CD4-positive, alpha-beta T cell treated with Interleukin-21 for 1 hour (primary cell): ENCODE measurements around the gene C1orf21.

ENCODE experiments used
- DNase-seq: peaks from one replicate; pipeline ENCODE4 v3.0.0-alpha.2; 2020

Gene C1orf21

GRCh38 chr1:184520336-184520735, 133.5 kb downstream of the C1orf21 start:
- DNase-seq: no peak

DNA sequence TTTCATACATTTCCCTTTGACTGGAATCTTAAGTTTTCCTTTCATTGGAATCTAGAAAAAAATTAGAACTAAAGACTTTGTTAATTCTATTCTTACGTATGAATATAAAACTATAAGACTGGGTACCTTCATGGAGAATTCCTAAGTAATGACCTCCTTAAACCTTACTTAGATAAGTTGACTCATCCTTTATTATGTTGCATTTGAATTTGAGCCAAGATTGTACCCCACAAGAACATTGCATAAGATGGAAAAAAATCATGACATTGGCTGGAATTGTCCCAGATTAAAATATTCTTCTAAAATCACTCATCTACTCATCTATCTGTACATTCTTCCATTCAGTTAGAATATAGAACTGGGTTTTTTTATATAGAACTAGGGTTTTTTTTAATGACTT, 137.4 kb downstream of the C1orf21 start:
- no peak for DNase-seq

- DNase-seq: no peak
Measured at GRCh38 chr1:184527402-184527801, 140.6 kb downstream of the C1orf21 start.

GRCh38 chr1:184530226-184530625, 143.4 kb downstream of the C1orf21 start:
- no peak for DNase-seq

DNA sequence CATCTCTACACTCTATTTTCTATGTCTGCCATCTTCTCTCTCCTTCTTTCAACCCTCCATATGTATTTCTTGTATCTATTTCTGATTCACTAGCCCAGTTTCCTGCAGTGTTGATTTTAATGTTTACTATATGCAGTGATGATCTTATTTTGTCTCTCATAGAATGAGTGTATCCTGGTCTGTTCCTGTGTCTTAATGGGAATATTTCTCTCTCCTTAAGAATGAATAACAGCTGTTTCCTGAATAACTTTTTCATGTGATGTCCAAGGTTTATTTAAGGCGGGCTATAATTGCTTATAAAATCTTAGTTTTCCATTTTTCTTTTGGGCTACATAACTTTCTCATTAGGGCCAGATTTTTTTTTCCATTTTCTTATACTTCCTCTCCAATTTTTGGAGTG, 144.5 kb downstream of the C1orf21 start:
- DNase-seq: no peak

DNA sequence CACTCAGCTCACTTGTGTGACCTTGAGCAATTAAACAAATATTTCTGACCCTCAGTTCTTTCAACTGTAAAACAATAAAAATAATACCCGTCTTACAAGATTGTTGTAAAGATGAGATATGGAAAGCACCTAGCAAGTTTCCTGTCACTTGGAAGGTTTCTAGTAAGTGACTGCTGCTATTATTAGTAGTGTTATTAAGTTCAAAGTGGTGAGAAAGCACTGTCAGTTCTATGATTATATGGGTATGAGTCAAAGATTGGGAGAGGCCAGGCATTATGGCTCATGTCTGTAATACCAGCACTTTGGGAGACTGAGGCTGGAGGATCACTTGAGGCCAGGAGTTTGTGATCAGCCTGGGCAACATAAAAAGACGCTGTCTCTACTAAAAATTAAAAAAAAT, 145.4 kb downstream of the C1orf21 start:
- no peak for DNase-seq

- DNase-seq: no peak
Measured at GRCh38 chr1:184533049-184533448, 146.2 kb downstream of the C1orf21 start.

DNA sequence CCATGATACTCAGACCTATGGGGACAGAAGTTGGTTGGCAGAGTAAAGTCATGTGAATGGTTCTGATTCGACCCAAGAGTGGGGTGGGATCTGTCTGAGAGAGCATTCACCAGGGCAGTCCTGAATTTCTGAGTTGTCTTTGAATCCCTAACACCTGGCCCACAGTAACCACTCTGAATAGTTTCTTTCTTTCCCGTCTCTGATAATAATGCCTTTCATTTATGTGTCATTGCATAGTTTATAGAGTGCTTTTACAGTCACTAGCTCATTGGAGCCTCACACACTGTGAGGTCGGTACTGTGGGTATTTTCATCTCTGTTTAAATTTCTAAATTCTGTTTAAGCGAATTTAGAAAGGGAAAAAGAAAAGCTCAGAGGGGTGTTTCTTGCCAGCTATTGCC, 147.1 kb downstream of the C1orf21 start:
- DNase-seq: no peak

- no peak for DNase-seq
Measured at GRCh38 chr1:184534690-184535089, 147.9 kb downstream of the C1orf21 start.

DNA sequence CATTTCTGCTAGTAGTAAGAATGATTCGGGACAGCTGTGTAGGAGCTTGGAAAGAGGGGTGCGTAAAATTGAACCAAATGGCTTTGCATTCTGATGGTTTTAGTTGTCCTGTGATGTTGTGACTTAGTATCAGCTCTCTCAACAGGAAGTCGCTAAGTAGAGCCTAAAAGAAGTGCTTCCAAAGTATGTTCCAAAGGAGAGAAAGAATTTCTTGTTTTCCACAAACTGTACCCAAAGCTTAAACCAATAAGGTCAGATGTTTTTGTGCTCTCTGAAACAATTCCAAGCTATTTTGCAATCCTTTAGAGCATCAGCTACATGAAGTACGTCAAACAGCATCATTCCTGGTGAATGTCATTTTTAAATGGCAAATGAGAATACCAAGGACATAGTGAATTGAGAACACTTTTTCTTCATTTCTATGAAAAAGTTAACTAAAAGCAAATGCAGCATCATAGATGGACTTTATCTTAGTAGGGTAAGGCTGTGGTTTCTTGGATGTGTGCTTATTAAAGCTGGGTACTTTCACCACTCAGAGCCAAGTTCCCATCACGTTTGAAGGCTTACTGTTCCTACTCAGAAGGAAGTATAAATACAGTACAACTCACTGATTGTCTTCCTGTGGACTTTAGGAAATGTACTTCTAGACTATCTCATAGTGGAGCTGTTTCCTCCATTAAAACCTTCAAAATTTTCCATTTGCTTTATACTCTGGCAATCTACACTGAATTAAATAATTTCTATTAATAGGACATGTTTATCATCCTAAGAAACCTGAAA, 148.6 kb downstream of the C1orf21 start:
- no peak for DNase-seq

DNA sequence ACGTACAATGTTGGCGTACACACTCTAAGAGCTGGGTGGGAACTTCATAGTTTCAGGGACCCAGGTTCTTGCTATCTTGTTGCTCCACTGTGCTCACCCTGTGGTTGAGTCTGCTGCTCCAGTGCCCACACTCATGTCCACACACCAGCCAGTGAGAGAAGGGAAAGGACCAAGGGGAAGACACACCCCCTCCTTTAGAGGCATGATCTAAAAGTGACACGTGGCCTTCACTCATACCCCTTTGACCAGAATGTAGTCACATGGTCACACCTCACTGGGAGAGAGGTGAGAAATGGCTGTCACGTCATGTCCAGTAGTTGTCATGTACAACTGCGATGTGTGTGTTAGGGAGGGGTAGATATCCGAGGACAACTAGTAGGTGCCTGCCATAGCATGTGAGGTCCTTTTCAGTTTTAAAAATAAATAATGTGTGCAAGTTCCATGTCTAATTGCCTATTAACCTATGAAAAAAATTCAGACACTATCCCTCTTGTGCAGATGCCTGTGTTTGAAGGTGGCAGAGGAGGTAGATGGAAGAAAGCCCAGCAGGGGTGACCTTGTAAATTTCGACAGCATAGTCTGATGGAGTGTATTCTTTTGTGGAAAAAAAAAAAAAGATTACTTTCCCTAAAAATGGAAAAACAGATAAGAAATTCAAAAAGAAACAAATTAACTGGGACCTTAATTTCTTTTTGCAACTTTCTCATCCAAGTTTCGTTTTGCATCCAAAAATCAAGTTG, 149.6 kb downstream of the C1orf21 start:
- no peak for DNase-seq

DNA sequence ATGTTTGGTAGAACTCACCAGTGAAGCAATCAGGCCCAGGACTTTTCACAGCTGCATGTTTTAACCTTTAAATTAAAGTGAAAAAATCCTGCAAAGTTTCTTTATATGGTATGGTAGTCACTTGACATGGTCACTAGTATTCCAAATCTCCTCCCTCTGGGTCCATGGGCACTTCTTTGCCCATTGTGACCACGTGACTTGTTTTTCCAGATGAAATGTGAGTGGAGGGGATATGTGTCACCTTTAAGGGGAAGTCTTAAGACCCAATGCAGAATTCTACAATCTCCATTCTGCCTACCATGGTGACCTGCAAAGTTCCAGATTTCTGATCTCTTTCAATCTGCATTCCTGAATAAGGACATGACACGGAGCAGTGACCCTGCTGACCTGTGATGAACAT, 152.8 kb downstream of the C1orf21 start:
- DNase-seq: no peak

GRCh38 chr1:184541537-184542152, 154.8 kb downstream of the C1orf21 start:
- DNase-seq: no peak

DNA sequence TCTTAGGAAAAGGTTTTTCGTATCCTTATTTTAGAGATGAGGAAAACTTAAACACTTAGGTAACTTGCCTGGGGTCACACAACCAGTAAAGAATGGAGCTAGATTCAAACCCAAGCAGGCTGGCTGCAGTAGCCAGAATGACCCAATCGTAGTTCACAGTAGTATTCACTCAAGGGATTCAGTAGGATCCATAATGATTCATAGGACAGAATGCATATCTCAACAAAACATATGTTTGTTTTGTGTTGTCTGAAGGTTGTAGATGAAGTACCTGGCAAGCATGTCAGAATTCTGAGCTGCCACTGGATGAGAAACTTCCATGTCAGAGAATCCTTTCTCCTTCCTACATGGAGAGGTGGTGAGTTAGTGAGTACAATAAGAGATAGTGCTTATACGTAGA, 155.5 kb downstream of the C1orf21 start:
- DNase-seq: no peak

DNA sequence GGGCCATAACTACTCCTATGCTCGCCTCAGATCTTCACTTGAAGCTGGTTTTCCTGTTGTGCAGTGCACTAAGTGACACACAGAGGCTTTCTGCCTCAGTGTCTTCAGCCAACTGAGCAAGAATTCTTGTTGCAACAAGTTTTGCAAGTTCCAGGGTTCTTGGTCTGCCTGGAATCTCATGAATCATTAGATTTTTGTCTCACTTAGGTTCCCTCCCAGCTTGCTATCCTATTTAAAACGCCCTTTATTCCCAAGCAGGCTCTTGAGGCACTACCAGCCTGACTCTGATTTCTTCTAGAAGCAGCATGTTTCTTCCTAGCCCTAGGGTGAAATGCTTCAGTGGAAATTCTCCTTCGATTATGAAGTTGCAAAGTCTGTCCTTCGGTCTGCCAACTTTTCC, 158.8 kb downstream of the C1orf21 start:
- no peak for DNase-seq

DNA sequence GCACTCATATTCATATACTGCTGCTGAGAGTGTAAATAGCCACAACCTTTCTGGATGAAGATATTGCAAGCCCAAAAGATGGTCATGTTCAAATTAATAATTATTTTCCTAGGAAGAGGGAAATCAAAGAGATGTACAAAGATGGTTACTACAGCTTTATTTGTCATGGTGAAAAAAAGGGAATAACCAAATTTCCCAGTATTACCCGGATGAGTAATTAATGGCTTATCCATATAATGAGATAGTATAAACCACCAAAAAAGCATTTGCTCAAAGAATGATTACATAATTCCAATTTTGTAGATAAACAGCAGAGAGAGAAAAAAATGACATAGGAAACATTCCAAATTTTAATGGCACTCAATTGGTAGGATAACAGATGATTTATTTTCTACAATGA, 165.6 kb downstream of the C1orf21 start:
- no peak for DNase-seq

DNA sequence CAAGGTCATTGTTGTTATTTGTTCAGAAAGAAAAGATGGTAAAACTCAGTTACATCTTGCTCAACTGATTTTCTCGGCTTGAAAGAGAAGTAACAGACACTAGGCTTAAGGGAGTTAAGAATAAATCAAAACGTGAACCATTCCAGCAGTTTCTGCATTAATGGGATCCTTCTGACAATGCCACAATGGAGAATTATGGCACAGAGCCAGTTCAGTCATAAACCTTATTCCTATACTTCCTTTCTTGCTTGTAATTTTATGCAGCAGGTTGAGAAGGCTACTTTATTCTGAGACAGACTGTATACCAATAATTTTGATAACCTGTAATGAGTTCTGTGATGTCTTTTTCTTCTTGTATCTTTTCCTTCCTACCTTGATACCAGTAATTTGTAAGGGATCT, 167.0 kb downstream of the C1orf21 start:
- DNase-seq: no peak

GRCh38 chr1:184555665-184556641, 169.1 kb downstream of the C1orf21 start:
- no peak for DNase-seq

GRCh38 chr1:184556665-184557064, 169.8 kb downstream of the C1orf21 start:
- no peak for DNase-seq

DNA sequence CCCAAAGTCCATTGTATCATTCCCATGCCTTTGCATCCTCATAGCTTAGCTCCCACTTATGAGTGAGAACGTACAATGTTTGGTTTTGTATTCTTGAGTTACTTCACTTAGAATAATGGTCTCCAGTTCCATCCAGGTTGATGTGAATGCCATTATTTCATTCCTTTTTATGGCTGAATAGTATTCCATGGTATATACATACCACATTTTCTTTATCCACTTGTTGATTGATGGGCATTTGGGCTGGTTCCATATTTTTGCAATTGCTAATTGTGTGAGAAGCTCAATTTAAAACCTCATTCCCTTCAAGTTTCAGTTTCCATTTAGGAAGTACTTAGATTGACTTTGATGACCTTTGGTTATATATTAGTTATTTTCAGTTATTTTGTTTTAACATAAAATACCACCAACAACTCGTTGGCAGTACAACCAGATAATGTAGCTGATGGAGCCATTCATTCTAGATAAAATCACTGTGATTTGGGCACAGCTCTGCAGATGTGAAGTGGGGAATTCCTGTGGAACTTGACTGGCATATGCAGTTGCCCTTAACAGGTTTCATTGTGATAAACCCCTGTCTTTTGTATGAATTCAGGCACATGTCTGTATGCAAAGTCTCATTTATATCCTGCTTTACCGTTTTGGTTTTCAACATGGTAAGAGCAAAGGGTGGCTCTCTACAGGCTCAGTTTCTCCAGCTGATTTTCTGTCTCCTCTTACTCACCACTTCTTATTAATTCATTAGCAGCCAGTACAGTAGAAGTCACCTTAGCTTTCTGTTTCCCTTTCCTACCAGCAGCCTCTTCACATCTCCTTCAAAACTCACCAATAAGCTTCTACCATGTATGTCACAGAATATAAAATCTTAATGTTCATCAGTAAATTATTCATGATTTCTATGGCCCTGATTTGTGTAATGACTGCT, 170.9 kb downstream of the C1orf21 start:
- DNase-seq: no peak

DNA sequence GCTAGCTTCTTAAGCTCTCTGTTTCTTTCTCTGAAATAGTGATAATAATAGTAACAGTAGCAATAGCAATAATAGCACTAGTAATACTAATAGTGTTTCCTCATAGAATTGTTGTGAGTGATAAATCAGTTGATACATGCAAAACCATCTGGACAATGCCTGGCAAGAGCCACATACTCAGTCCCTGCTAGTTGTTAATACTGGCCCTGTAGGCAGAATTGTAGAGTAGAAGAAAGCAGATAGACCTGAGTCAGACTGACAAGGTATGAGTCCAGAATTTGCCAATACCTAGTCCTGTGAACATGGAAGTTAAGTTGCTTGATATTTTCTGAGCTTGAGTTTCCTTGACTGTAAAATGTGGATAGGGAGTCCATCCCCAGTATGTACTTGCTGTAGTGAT, 171.9 kb downstream of the C1orf21 start:
- DNase-seq: no peak
